Fibroblast of lung (primary cell): ENCODE measurements around the gene RAB36. TPM values are rescaled to one million over a fixed set of nuclear protein-coding genes. Genes with fewer than 3 reads are reported as not detected.

Experiments used
- DNase-seq, 2 donors: peaks; one replicate each; pipeline versions ENCODE4 v3.0.0 to v3.0.0-alpha.2; 2010; ENCODE audit warnings: low read depth in 2 of 2
- H2AFZ ChIP-seq: 2 replicates; pipeline ENCODE4 v1.5.1; 2012; ENCODE audit warnings: low read length, control low read depth, inconsistent platforms
- H3K27ac ChIP-seq: 2 replicates; pipeline ENCODE4 v1.5.1; 2011; ENCODE audit warnings: low read length, control low read depth; ENCODE audit not compliant: insufficient read depth
- H3K27me3 ChIP-seq: 2 replicates; pipeline ENCODE4 v1.5.1; 2011; ENCODE audit warnings: mild to moderate bottlenecking, low read length; ENCODE audit not compliant: control insufficient read depth, insufficient read depth
- H3K36me3 ChIP-seq: 2 replicates; pipeline ENCODE4 v1.5.1; 2011; ENCODE audit warnings: low read length; ENCODE audit not compliant: control insufficient read depth, insufficient read depth
- H3K4me1 ChIP-seq: 2 replicates; pipeline ENCODE4 v1.5.1; 2011; ENCODE audit warnings: low read length; ENCODE audit not compliant: control insufficient read depth, insufficient read depth; ENCODE audit errors: extremely low read depth
- H3K4me2 ChIP-seq: 2 replicates; pipeline ENCODE4 v1.5.1; 2011; ENCODE audit warnings: low read length, control low read depth; ENCODE audit not compliant: insufficient read depth; ENCODE audit errors: extremely low read depth
- H3K4me3 ChIP-seq, 4 experiments: fragments of 200-600 bp in 1 of 4; sonication (generic) in 1 of 4; replicated peaks in 1 of 4; 2 replicates each; pipeline ENCODE4 v1.5.1; 2011 to 2016; ENCODE audit warnings: low read length in 4 of 4, low read depth in 3 of 4, mild to moderate bottlenecking in 3 of 4, control low read depth in 2 of 4, inconsistent platforms in 1 of 4, mixed read lengths in 1 of 4; ENCODE audit not compliant: insufficient read depth in 1 of 4; ENCODE audit errors: control extremely low read depth in 1 of 4
- H3K79me2 ChIP-seq: 2 replicates; pipeline ENCODE4 v1.5.1; 2012; ENCODE audit warnings: mild to moderate bottlenecking, low read length, inconsistent platforms; ENCODE audit not compliant: control insufficient read depth, insufficient read depth
- H3K9ac ChIP-seq: 2 replicates; pipeline ENCODE4 v1.5.1; 2011; ENCODE audit warnings: mild to moderate bottlenecking, low read length, control low read depth; ENCODE audit not compliant: insufficient read depth
- H3K9me3 ChIP-seq: 2 replicates; pipeline ENCODE4 v1.5.1; 2012; ENCODE audit warnings: low read depth, low read length; ENCODE audit not compliant: control insufficient read depth, insufficient read depth
- H4K20me1 ChIP-seq: 2 replicates; pipeline ENCODE4 v1.5.1; 2011; ENCODE audit warnings: low read length; ENCODE audit not compliant: control insufficient read depth, insufficient read depth; ENCODE audit errors: extremely low read depth
- EZH2 ChIP-seq: IDR thresholded peaks from 2 replicates; pipeline ENCODE4 v1.5.1; 2012; ENCODE audit warnings: low read length, control low read depth, mild to moderate bottlenecking; ENCODE audit errors: missing control alignments
- polyA minus RNA-seq: library from RNA; depleted of rRNA, polyadenylated mRNA; stranded (reverse); fragments of >200 nt; gene quantifications from 2 replicates; pipeline ENCODE4 v1.2.3, GENCODE V29; 2011; ENCODE audit warnings: low replicate concordance
- polyA plus RNA-seq, 2 donors: library from polyadenylated mRNA; depleted of rRNA in 1 of 2; stranded (reverse) in 1 of 2; unstranded in 1 of 2; fragments of >200 nt; gene quantifications; 2 replicates each; pipeline ENCODE4 v1.2.1, GENCODE V29; 2011 to 2012; ENCODE audit warnings: missing spikeins in 1 of 2
- total RNA-seq: library from RNA; depleted of rRNA; stranded (reverse); fragments of >200 nt; gene quantifications from 2 replicates; pipeline ENCODE4 v1.2.1, GENCODE V29; 2014
- TF ChIP-seq, protein P1 (sequence below), 2 donors: IDR thresholded peaks in 1 of 2; conservative IDR thresholded peaks in 1 of 2; 1 replicate in 1 of 2; 2 replicates in 1 of 2; pipeline ENCODE4 v1.5.1; 2011 to 2012; ENCODE audit warnings: low read length in 2 of 2, control low read depth in 1 of 2, inconsistent platforms in 1 of 2, low read depth in 1 of 2, mild to moderate bottlenecking in 1 of 2

The RAB36 gene, protein sequence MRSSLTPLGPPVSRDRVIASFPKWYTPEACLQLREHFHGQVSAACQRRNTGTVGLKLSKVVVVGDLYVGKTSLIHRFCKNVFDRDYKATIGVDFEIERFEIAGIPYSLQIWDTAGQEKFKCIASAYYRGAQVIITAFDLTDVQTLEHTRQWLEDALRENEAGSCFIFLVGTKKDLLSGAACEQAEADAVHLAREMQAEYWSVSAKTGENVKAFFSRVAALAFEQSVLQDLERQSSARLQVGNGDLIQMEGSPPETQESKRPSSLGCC
- 1.5 and 2.5 TPM in 2 replicates for total RNA-seq
- 3.7 and 4.6 TPM in 2 replicates for polyA plus RNA-seq
- polyA plus RNA-seq (2012), result 3.5 and 3.9 TPM in 2 replicates
- polyA minus RNA-seq, result 4.0 and 13.4 TPM in 2 replicates

DNA sequence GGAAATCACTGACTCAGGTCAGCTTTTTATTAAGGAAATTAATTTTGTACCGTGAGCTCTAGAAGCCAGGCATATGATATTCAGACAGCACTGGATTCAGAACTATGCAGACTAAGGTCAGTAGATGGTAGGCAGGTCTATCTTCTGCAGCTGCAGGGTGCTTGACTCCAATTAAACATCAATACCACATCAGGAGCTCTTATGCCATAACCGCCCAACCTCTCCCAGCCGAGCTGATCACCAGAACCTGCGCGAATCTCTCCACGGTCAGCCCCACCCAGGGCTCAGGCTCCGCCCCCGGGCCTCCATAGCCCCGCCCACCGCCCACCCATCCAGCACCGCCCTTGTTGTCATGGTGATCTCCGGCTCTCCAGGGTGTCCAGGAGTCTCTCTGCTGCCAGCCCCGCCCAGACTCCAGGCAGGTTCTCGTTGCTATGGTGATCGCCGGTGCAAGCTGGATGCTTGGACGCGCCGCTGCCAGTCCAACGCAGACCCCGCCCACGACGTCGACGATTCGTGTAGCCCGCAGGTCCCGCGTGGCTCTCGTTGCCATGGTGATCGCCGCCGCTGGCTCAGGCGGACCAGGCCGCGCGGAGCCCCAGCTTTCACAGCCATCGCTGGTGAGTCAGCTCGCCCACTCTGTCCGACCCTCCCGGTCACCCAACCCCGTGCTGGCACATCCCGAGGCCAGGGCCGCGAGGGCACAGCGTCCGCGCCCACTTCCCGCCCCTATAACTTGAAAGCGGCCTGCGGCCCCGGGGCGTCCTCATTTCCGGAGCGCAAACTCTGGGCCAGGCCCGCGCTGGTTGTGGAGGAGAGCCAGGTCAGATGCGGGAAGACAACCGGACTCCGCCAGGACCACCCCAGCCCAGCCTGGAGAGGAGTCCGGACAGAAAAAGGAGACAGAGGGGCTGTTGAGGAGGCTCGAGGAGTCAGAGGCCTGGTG is at the start of gene RAB36:
Gene RAB36 (plus strand): TSS at position 546 of the 946 bp plus-strand sequence. CDS start 1,140 bp downstream, outside the sequence.
- Histone ChIP-seq H2AFZ (peak within 1 kb of the TSS; percentile 81), H3K4me3 (peak within 1 kb of the TSS; percentile 49 to 76 (median 58)), H3K27ac (peak within 1 kb of the TSS; percentile 89), H4K20me1 (no peaks in the 10 kb centered on the region), H3K9me3 (no peaks in the 10 kb centered on the region), H3K4me2 (peak within 1 kb of the TSS; percentile 100), H3K79me2 (no peaks in the 10 kb centered on the region), H3K4me1 (peaks cover 4% of the 10 kb centered on the region), H3K36me3 (no peaks in the 10 kb centered on the region), H3K27me3 (no peaks in the 10 kb centered on the region), H3K9ac (peak within 1 kb of the TSS; percentile 84)
- DNase-seq, result peak; percentile 98 to 99
- no peak for TF ChIP-seq EZH2
- TF ChIP-seq, protein P1, sequence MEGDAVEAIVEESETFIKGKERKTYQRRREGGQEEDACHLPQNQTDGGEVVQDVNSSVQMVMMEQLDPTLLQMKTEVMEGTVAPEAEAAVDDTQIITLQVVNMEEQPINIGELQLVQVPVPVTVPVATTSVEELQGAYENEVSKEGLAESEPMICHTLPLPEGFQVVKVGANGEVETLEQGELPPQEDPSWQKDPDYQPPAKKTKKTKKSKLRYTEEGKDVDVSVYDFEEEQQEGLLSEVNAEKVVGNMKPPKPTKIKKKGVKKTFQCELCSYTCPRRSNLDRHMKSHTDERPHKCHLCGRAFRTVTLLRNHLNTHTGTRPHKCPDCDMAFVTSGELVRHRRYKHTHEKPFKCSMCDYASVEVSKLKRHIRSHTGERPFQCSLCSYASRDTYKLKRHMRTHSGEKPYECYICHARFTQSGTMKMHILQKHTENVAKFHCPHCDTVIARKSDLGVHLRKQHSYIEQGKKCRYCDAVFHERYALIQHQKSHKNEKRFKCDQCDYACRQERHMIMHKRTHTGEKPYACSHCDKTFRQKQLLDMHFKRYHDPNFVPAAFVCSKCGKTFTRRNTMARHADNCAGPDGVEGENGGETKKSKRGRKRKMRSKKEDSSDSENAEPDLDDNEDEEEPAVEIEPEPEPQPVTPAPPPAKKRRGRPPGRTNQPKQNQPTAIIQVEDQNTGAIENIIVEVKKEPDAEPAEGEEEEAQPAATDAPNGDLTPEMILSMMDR (conservative IDR thresholded peaks at IDR 0.05 in 1 of 2, IDR thresholded peaks at IDR 0.05 in 1 of 2; ENCODE audit: low read depth in 1 of 2, low read length in 2 of 2), result no peak

DNA sequence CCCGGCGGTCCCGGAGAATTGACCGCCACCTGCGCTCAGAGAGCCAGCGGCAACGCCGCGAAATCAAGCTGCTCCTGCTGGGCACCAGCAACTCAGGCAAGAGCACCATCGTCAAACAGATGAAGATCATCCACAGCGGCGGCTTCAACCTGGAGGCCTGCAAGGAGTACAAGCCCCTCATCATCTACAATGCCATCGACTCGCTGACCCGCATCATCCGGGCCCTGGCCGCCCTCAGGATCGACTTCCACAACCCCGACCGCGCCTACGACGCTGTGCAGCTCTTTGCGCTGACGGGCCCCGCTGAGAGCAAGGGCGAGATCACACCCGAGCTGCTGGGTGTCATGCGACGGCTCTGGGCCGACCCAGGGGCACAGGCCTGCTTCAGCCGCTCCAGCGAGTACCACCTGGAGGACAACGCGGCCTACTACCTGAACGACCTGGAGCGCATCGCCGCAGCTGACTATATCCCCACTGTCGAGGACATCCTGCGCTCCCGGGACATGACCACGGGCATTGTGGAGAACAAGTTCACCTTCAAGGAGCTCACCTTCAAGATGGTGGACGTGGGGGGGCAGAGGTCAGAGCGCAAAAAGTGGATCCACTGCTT is 49.4 kb upstream of the RAB36 start:
- Histone ChIP-seq H3K9me3 (no peaks in the 10 kb centered on the region), H3K36me3 (no peaks in the 10 kb centered on the region)
- TF ChIP-seq EZH2, result no peak
- TF ChIP-seq, protein P1 (conservative IDR thresholded peaks at IDR 0.05 in 1 of 2, IDR thresholded peaks at IDR 0.05 in 1 of 2; ENCODE audit: low read depth in 1 of 2, low read length in 2 of 2), result no peak

More for the DNA sequence above, 49.4 kb upstream of the RAB36 start:
- no peaks in the 10 kb centered on the region for H4K20me1 ChIP-seq
- H3K4me2 ChIP-seq, result no peak overlapping the region
- H2AFZ ChIP-seq, result no peak overlapping the region
- no peak overlapping the region for H3K9ac ChIP-seq
- DNase-seq, result no peak
- no peaks in the 10 kb centered on the region for H3K79me2 ChIP-seq
- H3K4me3 ChIP-seq, result no peak overlapping the region
- no peaks in the 10 kb centered on the region for H3K27me3 ChIP-seq
- no peaks in the 10 kb centered on the region for H3K4me1 ChIP-seq
- no peak overlapping the region for H3K27ac ChIP-seq
